ENCODE data around the gene CD109. TPM values are rescaled to one million over a fixed set of nuclear protein-coding genes. Genes with fewer than 3 reads are reported as not detected.

CD109 gene
- total RNA-seq, 1 donor from 2014 or later = 1.2 TPM

- Histone ChIP-seq H3K9ac (no peak overlapping the region), H3K27ac (no peak overlapping the region), H3K79me2 (ENCODE audit: low read depth) (no peaks in the 10 kb centered on the region), H3K36me3 (no peaks in the 10 kb centered on the region), H3K9me3 (ENCODE audit: low read depth) (no peaks in the 10 kb centered on the region), H2AFZ (replicated peaks) (no peak overlapping the region), H3K27me3 (no peaks in the 10 kb centered on the region), H3K4me2 (no peak overlapping the region), H3K4me1 (no peaks in the 10 kb centered on the region), H4K20me1 (ENCODE audit: low read depth) (no peaks in the 10 kb centered on the region), H3F3A (ENCODE audit: low read depth) (no peaks in the 10 kb centered on the region), H3K4me3 (no peak overlapping the region)
- DNase-seq (ENCODE audit: low spot score) = no peak
- TF ChIP-seq EZH2phosphoT487 (IDR thresholded peaks at IDR 0.05) = no peak
- Mint-ChIP-seq H3K27ac (no peak overlapping the region), H3K36me3 (no peaks in the 10 kb centered on the region), H3K9me3 (no peaks in the 10 kb centered on the region), H3K27me3 (ENCODE audit: insufficient read depth, low read depth) (peaks cover 5% of the 10 kb centered on the region), H3K4me1 (no peaks in the 10 kb centered on the region), H3K4me3 (no peak overlapping the region)
These were observed 35.3 kb downstream of the CD109 start for GRCh38 chr6:73731285-73731684.

GRCh38 chr6:73732845-73733675 is 37.1 kb downstream of the CD109 start:
- H3K27me3 Mint-ChIP-seq (ENCODE audit: insufficient read depth, low read depth) = peaks cover 7% of the 10 kb centered on the region
- H2AFZ ChIP-seq (replicated peaks) = peak overlapping the region; percentile 86
- H3K79me2 ChIP-seq (ENCODE audit: low read depth) = no peaks in the 10 kb centered on the region

DNA sequence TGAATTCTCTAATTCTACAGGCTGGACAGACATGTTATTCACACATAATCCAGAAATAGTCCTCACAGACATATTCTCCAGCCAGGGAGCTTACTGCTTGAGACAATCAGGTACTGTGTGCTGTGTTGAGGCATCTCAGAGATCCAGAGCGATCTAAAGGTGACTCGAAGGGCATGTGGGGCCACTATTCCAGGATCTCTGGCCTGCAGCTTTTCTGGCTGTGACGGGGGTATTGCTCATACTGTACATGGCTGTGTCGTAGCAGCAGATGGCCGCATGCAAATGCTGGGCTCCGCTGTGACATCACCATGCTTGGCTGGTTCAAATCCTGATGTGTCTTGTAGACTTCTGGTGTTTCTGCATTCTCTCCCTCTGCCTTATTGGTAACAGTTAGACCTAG is 37.8 kb downstream of the CD109 start:
- Histone ChIP-seq H3F3A (ENCODE audit: low read depth) (no peaks in the 10 kb centered on the region), H3K4me1 (no peaks in the 10 kb centered on the region), H3K4me2 (no peak overlapping the region), H3K27ac (no peak overlapping the region), H3K79me2 (ENCODE audit: low read depth) (no peaks in the 10 kb centered on the region), H2AFZ (replicated peaks) (peak overlapping the region; percentile 86), H3K9ac (no peak overlapping the region), H3K9me3 (ENCODE audit: low read depth) (no peaks in the 10 kb centered on the region), H3K4me3 (no peak overlapping the region), H3K27me3 (no peaks in the 10 kb centered on the region), H3K36me3 (no peaks in the 10 kb centered on the region), H4K20me1 (ENCODE audit: low read depth) (no peaks in the 10 kb centered on the region)
- Mint-ChIP-seq H3K27ac (no peak overlapping the region), H3K4me3 (no peak overlapping the region), H3K4me1 (no peaks in the 10 kb centered on the region), H3K9me3 (no peaks in the 10 kb centered on the region), H3K27me3 (ENCODE audit: insufficient read depth, low read depth) (peaks cover 8% of the 10 kb centered on the region), H3K36me3 (no peaks in the 10 kb centered on the region)
- no peak for DNase-seq (ENCODE audit: low spot score)
- TF ChIP-seq, protein P1, sequence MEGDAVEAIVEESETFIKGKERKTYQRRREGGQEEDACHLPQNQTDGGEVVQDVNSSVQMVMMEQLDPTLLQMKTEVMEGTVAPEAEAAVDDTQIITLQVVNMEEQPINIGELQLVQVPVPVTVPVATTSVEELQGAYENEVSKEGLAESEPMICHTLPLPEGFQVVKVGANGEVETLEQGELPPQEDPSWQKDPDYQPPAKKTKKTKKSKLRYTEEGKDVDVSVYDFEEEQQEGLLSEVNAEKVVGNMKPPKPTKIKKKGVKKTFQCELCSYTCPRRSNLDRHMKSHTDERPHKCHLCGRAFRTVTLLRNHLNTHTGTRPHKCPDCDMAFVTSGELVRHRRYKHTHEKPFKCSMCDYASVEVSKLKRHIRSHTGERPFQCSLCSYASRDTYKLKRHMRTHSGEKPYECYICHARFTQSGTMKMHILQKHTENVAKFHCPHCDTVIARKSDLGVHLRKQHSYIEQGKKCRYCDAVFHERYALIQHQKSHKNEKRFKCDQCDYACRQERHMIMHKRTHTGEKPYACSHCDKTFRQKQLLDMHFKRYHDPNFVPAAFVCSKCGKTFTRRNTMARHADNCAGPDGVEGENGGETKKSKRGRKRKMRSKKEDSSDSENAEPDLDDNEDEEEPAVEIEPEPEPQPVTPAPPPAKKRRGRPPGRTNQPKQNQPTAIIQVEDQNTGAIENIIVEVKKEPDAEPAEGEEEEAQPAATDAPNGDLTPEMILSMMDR (IDR thresholded peaks at IDR 0.05) = no peak
- TF ChIP-seq EZH2 (IDR thresholded peaks at IDR 0.05) = no peak
- no peak for TF ChIP-seq EZH2phosphoT487 (IDR thresholded peaks at IDR 0.05)

More at GRCh38 chr6:73732845-73733675, 37.1 kb downstream of the CD109 start:
- Mint-ChIP-seq H3K4me3 (no peak overlapping the region), H3K27ac (no peak overlapping the region), H3K36me3 (no peaks in the 10 kb centered on the region), H3K4me1 (no peaks in the 10 kb centered on the region), H3K9me3 (no peaks in the 10 kb centered on the region)
- Histone ChIP-seq H3F3A (ENCODE audit: low read depth) (no peaks in the 10 kb centered on the region), H3K4me3 (no peak overlapping the region), H3K27me3 (no peaks in the 10 kb centered on the region), H3K27ac (no peak overlapping the region), H4K20me1 (ENCODE audit: low read depth) (no peaks in the 10 kb centered on the region), H3K9ac (no peak overlapping the region), H3K36me3 (no peaks in the 10 kb centered on the region), H3K4me1 (no peaks in the 10 kb centered on the region), H3K4me2 (no peak overlapping the region), H3K9me3 (ENCODE audit: low read depth) (no peaks in the 10 kb centered on the region)
- peak; percentile 73 for DNase-seq (ENCODE audit: low spot score)
- no peak for TF ChIP-seq EZH2 (IDR thresholded peaks at IDR 0.05)
- TF ChIP-seq, protein P1 (IDR thresholded peaks at IDR 0.05) = peak; percentile 93

DNA sequence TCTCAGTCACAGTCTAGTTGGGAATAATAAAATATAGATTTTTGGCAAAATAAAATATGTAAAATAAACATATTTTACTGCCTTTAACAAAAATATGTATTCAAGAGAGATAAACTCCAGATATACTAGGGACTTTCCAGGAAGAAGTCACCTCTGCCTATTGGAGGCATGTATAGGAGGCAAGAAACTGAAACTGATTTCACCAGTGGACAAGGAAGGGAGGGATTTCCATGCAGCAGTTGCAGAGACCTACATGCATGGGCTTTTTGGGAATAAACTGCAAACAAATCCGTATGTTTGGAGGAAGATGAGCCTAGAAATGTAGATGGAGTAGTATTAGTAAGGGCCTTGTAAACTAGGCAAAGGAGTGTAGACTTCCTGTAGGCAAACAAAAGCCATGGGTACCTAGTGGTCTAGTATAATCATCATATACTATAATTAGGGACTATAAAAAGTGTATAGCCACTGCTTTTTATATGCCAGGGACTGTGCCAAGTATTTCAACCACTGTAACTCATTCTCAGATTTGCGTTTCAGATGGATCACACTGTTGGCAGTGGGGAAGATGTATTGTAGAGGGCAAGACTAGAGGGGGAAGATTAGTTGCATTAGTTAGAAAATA is 38.9 kb downstream of the CD109 start:
- Mint-ChIP-seq H3K36me3 (no peaks in the 10 kb centered on the region), H3K4me3 (no peak overlapping the region), H3K27ac (no peak overlapping the region), H3K27me3 (ENCODE audit: insufficient read depth, low read depth) (peaks cover 5% of the 10 kb centered on the region), H3K4me1 (no peaks in the 10 kb centered on the region), H3K9me3 (no peaks in the 10 kb centered on the region)
- no peaks in the 10 kb centered on the region for H3K36me3 ChIP-seq
- H3F3A ChIP-seq (ENCODE audit: low read depth) = no peaks in the 10 kb centered on the region
- TF ChIP-seq EZH2phosphoT487 (IDR thresholded peaks at IDR 0.05) = no peak
- TF ChIP-seq EZH2 (IDR thresholded peaks at IDR 0.05) = no peak
- TF ChIP-seq, protein P1 (IDR thresholded peaks at IDR 0.05) = no peak
- no peaks in the 10 kb centered on the region for H3K27me3 ChIP-seq
- H3K27ac ChIP-seq = no peak overlapping the region
- no peak overlapping the region for H3K9ac ChIP-seq
- no peak for DNase-seq (ENCODE audit: low spot score)
- H2AFZ ChIP-seq (replicated peaks) = no peak overlapping the region
- no peak overlapping the region for H3K4me2 ChIP-seq
- H4K20me1 ChIP-seq (ENCODE audit: low read depth) = no peaks in the 10 kb centered on the region
- no peaks in the 10 kb centered on the region for H3K79me2 ChIP-seq (ENCODE audit: low read depth)
- no peaks in the 10 kb centered on the region for H3K9me3 ChIP-seq (ENCODE audit: low read depth)
- H3K4me1 ChIP-seq = no peaks in the 10 kb centered on the region
- no peak overlapping the region for H3K4me3 ChIP-seq
